Measurements from ENCODE around the gene S100A14. TPM values are rescaled to one million over a fixed set of nuclear protein-coding genes. Genes with fewer than 3 reads are reported as not detected.

Gene S100A14
- total RNA-seq, 3 donors from 2014 or later = 122 to 361 (median 325) TPM

- DNase-seq (peak in 1 of 3 donors; percentile 47), ATAC-seq (no peak)
- H3K9me3 ChIP-seq = no peaks in the 10 kb centered on the region
- no peaks in the 10 kb centered on the region for H3K36me3 ChIP-seq (ENCODE audit: low read depth)
- H3K4me1 ChIP-seq (ENCODE audit: low read depth) = peaks cover 35% of the 10 kb centered on the region
- H3K4me3 ChIP-seq = no peak overlapping the region
- no peak for TF ChIP-seq CTCF (IDR thresholded peaks at IDR 0.05)
- intact Hi-C loops (cut with DNase I, micrococcal nuclease) = no loop called here
Measured at GRCh38 chr1:153614189-153614900, 1.8 kb downstream of the S100A14 start.

DNA sequence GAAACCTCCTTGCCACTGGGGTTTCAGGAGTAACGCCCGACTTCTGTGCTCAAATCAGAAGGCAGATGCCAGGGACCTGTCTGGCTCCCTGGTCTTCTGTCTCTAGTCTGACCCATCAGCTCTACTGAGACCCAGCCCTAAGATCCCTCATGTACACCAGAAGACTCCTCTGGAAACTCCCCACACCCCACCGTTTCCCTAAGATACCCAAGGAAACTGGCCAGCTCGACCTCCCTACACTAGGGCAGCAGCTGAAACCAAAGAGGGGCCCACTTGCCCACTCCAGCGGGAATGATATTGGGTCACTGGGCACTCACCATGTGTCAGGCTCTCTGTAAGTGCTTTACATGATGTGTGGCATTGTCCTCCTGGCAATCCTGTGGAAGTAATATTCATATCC lies 2.7 kb downstream of the S100A14 start:
- no peak for TF ChIP-seq CTCF (IDR thresholded peaks at IDR 0.05)
- ATAC-seq (no peak), DNase-seq (no peak)
- peaks cover 38% of the 10 kb centered on the region for H3K4me1 ChIP-seq (ENCODE audit: low read depth)
- intact Hi-C loops (cut with DNase I, micrococcal nuclease) = no loop called here
- no peaks in the 10 kb centered on the region for H3K9me3 ChIP-seq
- H3K36me3 ChIP-seq (ENCODE audit: low read depth) = no peaks in the 10 kb centered on the region
- H3K4me3 ChIP-seq = no peak overlapping the region

GRCh38 chr1:153612755-153613331 lies 3.3 kb downstream of the S100A14 start, which contains the start of gene S100A16:
Gene S100A16, minus strand, starts transcription at chr1:153613137. Its CDS starts 4,986 bp downstream, at chr1:153608151.
- Histone ChIP-seq H3K36me3 (ENCODE audit: low read depth) (no peaks in the 10 kb centered on the region), H3K9me3 (no peaks in the 10 kb centered on the region), H3K4me3 (peak within 1 kb of the TSS; percentile 63), H3K4me1 (ENCODE audit: low read depth) (peaks cover 43% of the 10 kb centered on the region)
- DNase-seq (peak; percentile 90 to 94 (median 92)), ATAC-seq (peak; percentile 65)
- TF ChIP-seq CTCF (IDR thresholded peaks at IDR 0.05) = no peak
- intact Hi-C loops (cut with DNase I, micrococcal nuclease) = no loop called here

DNA sequence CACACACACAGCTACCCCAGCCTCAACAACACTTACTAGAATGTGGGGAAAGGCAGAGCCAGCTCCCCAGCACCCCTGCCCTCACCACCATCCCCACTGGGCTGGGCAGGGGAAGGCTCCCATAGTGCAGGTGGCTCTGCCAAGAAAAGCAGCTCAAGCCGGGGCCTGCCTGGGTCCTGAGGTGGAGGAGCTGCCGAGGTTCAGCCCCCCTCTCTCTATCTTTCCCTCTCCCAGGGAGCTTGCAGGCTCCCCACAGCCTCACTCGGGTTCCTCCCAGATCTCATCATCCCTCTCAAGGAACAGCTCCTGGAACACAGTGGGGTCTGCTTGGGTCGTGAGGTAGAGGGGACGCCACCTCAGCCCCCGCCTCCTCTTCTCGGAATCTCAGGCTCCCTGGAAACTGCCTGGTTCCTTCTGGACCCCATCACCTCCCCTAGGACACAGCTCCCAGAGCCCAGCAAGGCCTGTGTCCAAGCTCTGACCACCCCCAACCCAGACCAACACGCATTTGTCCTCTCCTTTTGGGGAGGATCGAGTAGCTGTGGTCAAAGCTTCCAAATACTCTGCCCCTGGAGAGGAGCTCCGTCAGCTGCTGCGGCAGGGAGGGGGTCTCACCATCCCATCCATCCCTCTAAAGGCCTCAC lies 3.9 kb downstream of the S100A14 start:
- Histone ChIP-seq H3K4me1 (ENCODE audit: low read depth) (peaks cover 37% of the 10 kb centered on the region), H3K4me3 (peak overlapping the region; percentile 63), H3K9me3 (no peaks in the 10 kb centered on the region), H3K36me3 (ENCODE audit: low read depth) (no peaks in the 10 kb centered on the region)
- TF ChIP-seq CTCF (IDR thresholded peaks at IDR 0.05) = no peak
- DNase-seq (peak in 1 of 3 donors; percentile 59), ATAC-seq (no peak)
- intact Hi-C loops (cut with DNase I, micrococcal nuclease) = no loop called here

- intact Hi-C loops (cut with DNase I, micrococcal nuclease) = no loop called here
- H3K36me3 ChIP-seq (ENCODE audit: low read depth) = no peaks in the 10 kb centered on the region
- ATAC-seq = no peak
- no peaks in the 10 kb centered on the region for H3K9me3 ChIP-seq
- peaks cover 36% of the 10 kb centered on the region for H3K4me1 ChIP-seq (ENCODE audit: low read depth)
- no peak overlapping the region for H3K4me3 ChIP-seq
- DNase-seq = no peak
- TF ChIP-seq CTCF (IDR thresholded peaks at IDR 0.05) = no peak
Measured at GRCh38 chr1:153611356-153611755, 4.8 kb downstream of the S100A14 start.
